Body of pancreas (tissue), 4 donors: Measurements from ENCODE around the gene ANKRD2. TPM values are rescaled to one million over a fixed set of nuclear protein-coding genes. Genes with fewer than 3 reads are reported as not detected.
A peak's percentile ranks its signal among the peaks of the same experiment; 100 is the strongest.

ENCODE experiments used
- ATAC-seq: fragments of 150-250 bp; one replicate; pipeline ENCODE4 v1.9.1; 2016
- DNase-seq, 4 donors: peaks; one replicate each; pipeline ENCODE4 v3.0.0-alpha.2; 2019
- H3K27ac ChIP-seq, 4 donors: fragments of 200-600 bp; sonication (generic); 1 replicate in 3 of 4; 2 replicates in 1 of 4; pipeline versions ENCODE4 v1.5.1 to v1.6.1; 2016 to 2019; ENCODE audit warnings: mild to moderate bottlenecking in 1 of 4, mixed read lengths in 1 of 4, moderate library complexity in 1 of 4
- H3K27me3 ChIP-seq, 2 donors: fragments of 200-600 bp; sonication (generic); one replicate each; pipeline ENCODE4 v1.6.0; 2016; ENCODE audit warnings: mild to moderate bottlenecking in 1 of 2
- H3K36me3 ChIP-seq, 2 donors: fragments of 200-600 bp; sonication (generic); replicated peaks in 1 of 2; 2 replicates each; pipeline ENCODE4 v1.5.1; 2016; ENCODE audit warnings: low read depth in 2 of 2; ENCODE audit not compliant: insufficient read depth in 1 of 2
- H3K4me1 ChIP-seq: fragments of 200-600 bp; sonication (generic); one replicate; pipeline ENCODE4 v1.6.0; 2016
- H3K4me3 ChIP-seq, 2 donors: fragments of 200-600 bp; sonication (generic); 1 replicate in 1 of 2; 2 replicates in 1 of 2; pipeline ENCODE4 v1.5.1; 2016 to 2019
- H3K9me3 ChIP-seq, 3 donors: fragments of 200-600 bp; sonication (generic); 1 replicate in 2 of 3; 2 replicates in 1 of 3; pipeline ENCODE4 v1.5.1; 2016
- POLR2A ChIP-seq, 3 donors: fragments of 450-650 bp; IDR thresholded peaks; one replicate each; pipeline ENCODE4 v1.6.1; 2016; ENCODE audit warnings: antibody characterized with exemption in 3 of 3, mild to moderate bottlenecking in 2 of 3
- WGBS, 2 donors: methylation state at CpG; one replicate each; pipeline ENCODE4 v1.1.5; 2017; 5-methylcytosine and 5-hydroxymethylcytosine counted together
- intact Hi-C: fragments of 100-400 bp; cut with DNase I; formaldehyde crosslinking; loops from one replicate; pipeline ENCODE4 v1.15.1; 2023
- total RNA-seq, 2 donors: library from RNA; depleted of rRNA; stranded (reverse); fragments of >200 nt; gene quantifications; one replicate each; pipeline ENCODE4 v1.1.0, GENCODE V29; 2016
- TF ChIP-seq, protein P1 (sequence below), 7 experiments: fragments of 450-650 bp in 4 of 7; fragments of 200-600 bp in 3 of 7; sonication (generic) in 3 of 7; IDR thresholded peaks; one replicate each; pipeline ENCODE4 v1.5.1; 2016 to 2019; ENCODE audit warnings: antibody characterized with exemption in 7 of 7

The ANKRD2 gene
- total RNA-seq, 2 donors from 2014 or later = not detected

DNA sequence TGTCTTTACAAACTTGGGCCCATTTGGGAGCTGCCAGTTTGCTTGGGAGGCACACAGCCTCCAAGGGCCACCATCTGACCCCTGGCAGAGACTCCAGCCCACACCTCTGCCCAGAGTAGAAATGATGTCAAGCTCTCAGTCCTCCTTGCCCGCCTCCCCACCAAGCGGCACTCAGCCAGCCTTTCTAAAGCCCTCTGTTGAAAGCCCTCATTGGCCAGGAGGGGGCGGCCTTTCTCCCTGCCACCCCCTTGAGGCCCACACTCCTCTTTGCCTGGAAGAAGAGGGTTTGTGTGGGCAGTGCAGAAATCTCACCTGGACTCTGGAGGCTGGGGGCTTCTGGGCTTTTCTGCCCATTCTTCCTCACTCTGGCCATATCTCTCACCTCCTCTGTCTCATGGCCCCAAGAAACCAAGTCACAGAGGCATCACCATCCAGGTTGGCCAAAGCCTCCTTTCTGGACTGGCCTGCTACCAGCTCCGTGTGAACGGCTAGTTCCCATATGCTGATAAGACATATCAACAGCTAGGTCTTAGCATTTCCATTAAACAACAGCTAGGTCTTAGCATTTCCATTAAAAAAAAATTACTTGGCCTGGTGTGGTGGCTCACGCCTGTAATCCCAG is 37.7 kb upstream of the ANKRD2 start:
- ATAC-seq (peak; percentile 34), DNase-seq (peak in 1 of 4 donors; percentile 25)
- intact Hi-C loops = no loop called here

DNA sequence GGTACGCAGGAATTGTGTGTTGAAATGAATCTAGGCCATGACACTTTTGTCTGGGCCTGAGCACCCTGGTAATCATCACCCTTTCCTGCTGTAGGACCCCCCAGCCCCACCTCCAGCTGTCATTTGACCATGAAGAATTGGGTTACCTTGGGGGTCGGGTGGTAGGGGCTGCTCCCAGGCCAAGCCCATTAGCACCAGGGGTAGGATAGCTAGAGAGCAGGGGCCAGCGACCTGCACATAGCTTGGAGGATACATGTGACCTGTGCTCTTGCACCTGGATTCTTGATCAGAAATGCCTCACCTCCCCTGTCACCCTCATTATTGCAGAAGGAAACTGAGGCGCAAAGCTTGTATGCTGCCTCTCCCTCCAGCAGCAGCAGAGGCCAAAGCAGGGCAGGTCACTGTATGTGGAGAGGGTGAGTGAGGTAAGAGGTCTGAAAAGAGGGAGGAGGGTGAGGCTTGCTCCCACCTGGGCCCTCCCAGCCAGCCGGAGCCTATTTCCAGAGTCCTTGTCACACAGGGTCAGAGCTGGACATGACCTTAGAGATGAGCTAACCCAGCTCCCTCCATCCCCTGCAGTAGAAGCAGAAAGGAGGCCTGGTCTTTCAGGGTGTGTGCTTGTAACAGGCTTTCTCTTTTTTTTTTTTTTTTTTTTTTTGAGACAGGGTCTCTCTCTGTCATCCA is 35.3 kb upstream of the ANKRD2 start:
- H3K36me3 ChIP-seq = no peaks in the 10 kb centered on the region
- ATAC-seq = no peak
- H3K4me3 ChIP-seq = no peak overlapping the region
- no peak overlapping the region for H3K27ac ChIP-seq
- 85 to 100% methylated on average over 2 to 5 of the region's 5 CpGs for WGBS, 2 donors
- no peaks in the 10 kb centered on the region for H3K4me1 ChIP-seq
- TF ChIP-seq, protein P1, sequence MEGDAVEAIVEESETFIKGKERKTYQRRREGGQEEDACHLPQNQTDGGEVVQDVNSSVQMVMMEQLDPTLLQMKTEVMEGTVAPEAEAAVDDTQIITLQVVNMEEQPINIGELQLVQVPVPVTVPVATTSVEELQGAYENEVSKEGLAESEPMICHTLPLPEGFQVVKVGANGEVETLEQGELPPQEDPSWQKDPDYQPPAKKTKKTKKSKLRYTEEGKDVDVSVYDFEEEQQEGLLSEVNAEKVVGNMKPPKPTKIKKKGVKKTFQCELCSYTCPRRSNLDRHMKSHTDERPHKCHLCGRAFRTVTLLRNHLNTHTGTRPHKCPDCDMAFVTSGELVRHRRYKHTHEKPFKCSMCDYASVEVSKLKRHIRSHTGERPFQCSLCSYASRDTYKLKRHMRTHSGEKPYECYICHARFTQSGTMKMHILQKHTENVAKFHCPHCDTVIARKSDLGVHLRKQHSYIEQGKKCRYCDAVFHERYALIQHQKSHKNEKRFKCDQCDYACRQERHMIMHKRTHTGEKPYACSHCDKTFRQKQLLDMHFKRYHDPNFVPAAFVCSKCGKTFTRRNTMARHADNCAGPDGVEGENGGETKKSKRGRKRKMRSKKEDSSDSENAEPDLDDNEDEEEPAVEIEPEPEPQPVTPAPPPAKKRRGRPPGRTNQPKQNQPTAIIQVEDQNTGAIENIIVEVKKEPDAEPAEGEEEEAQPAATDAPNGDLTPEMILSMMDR (IDR thresholded peaks at IDR 0.05) = no peak
- TF ChIP-seq POLR2A (IDR thresholded peaks at IDR 0.05) = no peak
- no peak for DNase-seq
- no peaks in the 10 kb centered on the region for H3K27me3 ChIP-seq
- intact Hi-C loops = no loop called here
- no peaks in the 10 kb centered on the region for H3K9me3 ChIP-seq

More for the DNA sequence above, 37.7 kb upstream of the ANKRD2 start:
- Histone ChIP-seq H3K9me3 (no peaks in the 10 kb centered on the region), H3K36me3 (no peaks in the 10 kb centered on the region), H3K4me3 (no peak overlapping the region), H3K27ac (no peak overlapping the region), H3K4me1 (no peaks in the 10 kb centered on the region), H3K27me3 (no peaks in the 10 kb centered on the region)
- TF ChIP-seq, protein P1 (IDR thresholded peaks at IDR 0.05) = peak in 5 of 7 experiments; percentile 11 to 28 (median 21)
- no peak for TF ChIP-seq POLR2A (IDR thresholded peaks at IDR 0.05)
- WGBS, 2 donors = 66 to 73% methylated on average over 6 of the region's 6 CpGs

DNA sequence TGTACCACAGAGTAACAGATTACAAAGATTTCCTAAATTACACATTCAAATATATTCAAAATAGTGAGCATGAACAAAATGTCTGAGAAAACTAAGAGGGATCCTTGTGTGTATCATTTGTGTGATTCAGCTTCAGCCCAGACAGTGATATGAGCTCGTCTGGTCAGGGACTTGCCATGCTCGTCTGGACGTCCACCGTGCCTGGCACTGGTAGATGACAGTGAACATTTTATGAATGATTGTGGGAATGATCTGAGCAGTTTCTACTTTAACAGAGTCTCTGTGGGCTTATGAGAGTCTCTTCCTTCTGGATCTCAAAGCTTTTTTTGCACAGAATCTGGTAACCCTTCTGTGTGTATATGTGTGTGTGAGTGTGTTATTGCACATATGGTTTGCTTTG is 34.2 kb upstream of the ANKRD2 start:
- H3K4me3 ChIP-seq = no peak overlapping the region
- DNase-seq = no peak
- H3K36me3 ChIP-seq = no peaks in the 10 kb centered on the region
- no peak overlapping the region for H3K27ac ChIP-seq
- H3K27me3 ChIP-seq = no peaks in the 10 kb centered on the region
- ATAC-seq = no peak
- H3K4me1 ChIP-seq = no peaks in the 10 kb centered on the region
- 74 to 83% methylated on average over 4 of the region's 4 CpGs for WGBS, 2 donors
- intact Hi-C loops = no loop called here
- no peaks in the 10 kb centered on the region for H3K9me3 ChIP-seq
- TF ChIP-seq POLR2A (IDR thresholded peaks at IDR 0.05) = no peak
- TF ChIP-seq, protein P1 (IDR thresholded peaks at IDR 0.05) = no peak

DNA sequence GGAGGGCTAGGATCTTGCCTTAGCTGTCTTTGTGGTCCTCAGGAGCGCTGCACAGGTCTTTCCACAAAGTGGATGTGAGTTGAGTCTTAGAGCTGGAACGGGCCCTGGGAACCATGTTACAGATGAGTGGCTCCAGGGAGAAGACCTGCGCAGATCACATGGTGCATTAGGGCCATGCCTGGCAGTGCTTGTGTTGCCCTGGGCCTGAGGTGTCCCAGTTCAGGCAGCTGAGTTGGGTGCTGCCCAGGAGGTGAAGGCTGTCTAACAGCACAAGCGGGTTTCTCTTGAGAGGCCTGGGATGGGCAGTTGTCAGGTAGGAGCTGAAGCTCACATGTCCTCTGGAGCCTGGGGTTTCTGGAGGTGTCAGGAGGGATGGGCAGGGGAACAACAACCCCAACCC is 33.7 kb upstream of the ANKRD2 start:
- intact Hi-C loops = no loop called here
- H3K4me3 ChIP-seq = no peak overlapping the region

More for the DNA sequence above, 33.7 kb upstream of the ANKRD2 start:
- no peaks in the 10 kb centered on the region for H3K4me1 ChIP-seq
- ATAC-seq (no peak), DNase-seq (no peak)
- no peak overlapping the region for H3K27ac ChIP-seq
- no peaks in the 10 kb centered on the region for H3K27me3 ChIP-seq
- H3K9me3 ChIP-seq = no peaks in the 10 kb centered on the region
- TF ChIP-seq POLR2A (IDR thresholded peaks at IDR 0.05) = no peak
- TF ChIP-seq, protein P1 (IDR thresholded peaks at IDR 0.05) = no peak
- H3K36me3 ChIP-seq = no peaks in the 10 kb centered on the region
- 97% methylated on average over 4 of the region's 4 CpGs; no CpG with 5 or more reads in 1 of the 2 donors for WGBS, 2 donors
